ENCODE measurements around the gene TMEM218. TPM values are rescaled to one million over a fixed set of nuclear protein-coding genes. Genes with fewer than 3 reads are reported as not detected.
"Not testable (repeated sequence)": the region's sequence is repeated elsewhere in the genome, so short reads cannot be mapped to it uniquely, and the experiment has no call there.

TMEM218 gene
- total and polyA plus RNA-seq, 9 donors, result 22.3 to 27.1 (median 26.3) TPM

- H3K9me3 ChIP-seq (replicated peaks; ENCODE audit: control insufficient read depth, low read depth, low read length), result no peaks in the 10 kb centered on the region
- no peak overlapping the region for H3K4me3 ChIP-seq (ENCODE audit: low read length)
- DNase-seq, result no peak
- 67% methylated on average over 4 of the region's 4 CpGs for WGBS (ENCODE audit: insufficient coverage)
- peaks cover 9% of the 10 kb centered on the region for H3K4me1 ChIP-seq (ENCODE audit: control insufficient read depth, insufficient read depth, low read length)
- peaks cover 36% of the 10 kb centered on the region for H3K27me3 ChIP-seq (ENCODE audit: control insufficient read depth, insufficient read depth, low read length)
- H3K27ac ChIP-seq (ENCODE audit: low read length), result no peak overlapping the region
- no peaks in the 10 kb centered on the region for H3K36me3 ChIP-seq (ENCODE audit: control insufficient read depth, insufficient read depth, low read length)
Observed at GRCh38 chr11:125061281-125061680, 50.1 kb downstream of the TMEM218 start.

- DNase-seq, result no peak
- peaks cover 2% of the 10 kb centered on the region for H3K4me1 ChIP-seq (ENCODE audit: control insufficient read depth, insufficient read depth, low read length)
- no peak overlapping the region for H3K4me3 ChIP-seq (ENCODE audit: low read length)
- peaks cover 15% of the 10 kb centered on the region for H3K27me3 ChIP-seq (ENCODE audit: control insufficient read depth, insufficient read depth, low read length)
- no peaks in the 10 kb centered on the region for H3K36me3 ChIP-seq (ENCODE audit: control insufficient read depth, insufficient read depth, low read length)
- no peak overlapping the region for H3K27ac ChIP-seq (ENCODE audit: low read length)
- WGBS (ENCODE audit: insufficient coverage), result 86% methylated on average over 1 of the region's 5 CpGs
- no peaks in the 10 kb centered on the region for H3K9me3 ChIP-seq (replicated peaks; ENCODE audit: control insufficient read depth, low read depth, low read length)
Observed at GRCh38 chr11:125057693-125058016, 53.8 kb downstream of the TMEM218 start.

GRCh38 chr11:125056931-125057692 lies 54.3 kb downstream of the TMEM218 start:
- H3K9me3 ChIP-seq (replicated peaks; ENCODE audit: control insufficient read depth, low read depth, low read length), result no peaks in the 10 kb centered on the region
- no peaks in the 10 kb centered on the region for H3K36me3 ChIP-seq (ENCODE audit: control insufficient read depth, insufficient read depth, low read length)
- no peak overlapping the region for H3K27ac ChIP-seq (ENCODE audit: low read length)
- peaks cover 11% of the 10 kb centered on the region for H3K27me3 ChIP-seq (ENCODE audit: control insufficient read depth, insufficient read depth, low read length)
- no peak for DNase-seq
- H3K4me1 ChIP-seq (ENCODE audit: control insufficient read depth, insufficient read depth, low read length), result no peaks in the 10 kb centered on the region
- H3K4me3 ChIP-seq (ENCODE audit: low read length), result no peak overlapping the region
- WGBS (ENCODE audit: insufficient coverage), result 86% methylated on average over 2 of the region's 5 CpGs

- not testable (repeated sequence) for H3K4me3 ChIP-seq (ENCODE audit: low read length)
Observed at GRCh38 chr11:125056111-125056510, 55.3 kb downstream of the TMEM218 start.

GRCh38 chr11:125055107-125055715 lies 56.2 kb downstream of the TMEM218 start:
- Histone ChIP-seq H3K36me3 (ENCODE audit: control insufficient read depth, insufficient read depth, low read length) (no peaks in the 10 kb centered on the region), H3K4me3 (ENCODE audit: low read length) (no peak overlapping the region), H3K27me3 (ENCODE audit: control insufficient read depth, insufficient read depth, low read length) (no peaks in the 10 kb centered on the region), H3K9me3 (replicated peaks; ENCODE audit: control insufficient read depth, low read depth, low read length) (no peaks in the 10 kb centered on the region), H3K27ac (ENCODE audit: low read length) (no peak overlapping the region), H3K4me1 (ENCODE audit: control insufficient read depth, insufficient read depth, low read length) (no peaks in the 10 kb centered on the region)
- no CpG with 5 or more reads among the region's 2 CpGs for WGBS (ENCODE audit: insufficient coverage)
- no peak for DNase-seq

More at GRCh38 chr11:125056111-125056510, 55.3 kb downstream of the TMEM218 start:
- DNase-seq; H3K4me1 ChIP-seq (ENCODE audit: control insufficient read depth, insufficient read depth, low read length); H3K36me3 ChIP-seq (ENCODE audit: control insufficient read depth, insufficient read depth, low read length); H3K27ac ChIP-seq (ENCODE audit: low read length); H3K27me3 ChIP-seq (ENCODE audit: control insufficient read depth, insufficient read depth, low read length); H3K9me3 ChIP-seq (replicated peaks; ENCODE audit: control insufficient read depth, low read depth, low read length): not testable (repeated sequence)
- WGBS (ENCODE audit: insufficient coverage), result 100% methylated on average over 1 of the region's 2 CpGs

- WGBS (ENCODE audit: insufficient coverage), result 56% methylated on average over 1 of the region's 1 CpG
- H3K27me3 ChIP-seq (ENCODE audit: control insufficient read depth, insufficient read depth, low read length), result no peaks in the 10 kb centered on the region
- no peak for DNase-seq
- H3K36me3 ChIP-seq (ENCODE audit: control insufficient read depth, insufficient read depth, low read length), result no peaks in the 10 kb centered on the region
- H3K27ac ChIP-seq (ENCODE audit: low read length), result no peak overlapping the region
- H3K9me3 ChIP-seq (replicated peaks; ENCODE audit: control insufficient read depth, low read depth, low read length), result no peaks in the 10 kb centered on the region
- no peak overlapping the region for H3K4me3 ChIP-seq (ENCODE audit: low read length)
- H3K4me1 ChIP-seq (ENCODE audit: control insufficient read depth, insufficient read depth, low read length), result no peaks in the 10 kb centered on the region
Observed at GRCh38 chr11:125053167-125053566, 58.3 kb downstream of the TMEM218 start.

GRCh38 chr11:125052047-125052446 lies 59.4 kb downstream of the TMEM218 start:
- Histone ChIP-seq H3K9me3 (replicated peaks; ENCODE audit: control insufficient read depth, low read depth, low read length) (no peaks in the 10 kb centered on the region), H3K4me3 (ENCODE audit: low read length) (no peak overlapping the region), H3K4me1 (ENCODE audit: control insufficient read depth, insufficient read depth, low read length) (no peaks in the 10 kb centered on the region), H3K27me3 (ENCODE audit: control insufficient read depth, insufficient read depth, low read length) (no peaks in the 10 kb centered on the region), H3K36me3 (ENCODE audit: control insufficient read depth, insufficient read depth, low read length) (no peaks in the 10 kb centered on the region), H3K27ac (ENCODE audit: low read length) (no peak overlapping the region)
- DNase-seq, result no peak

- WGBS (ENCODE audit: insufficient coverage), result 63% methylated on average over 2 of the region's 4 CpGs
- Histone ChIP-seq H3K27ac (ENCODE audit: low read length) (no peak overlapping the region), H3K27me3 (ENCODE audit: control insufficient read depth, insufficient read depth, low read length) (no peaks in the 10 kb centered on the region), H3K4me1 (ENCODE audit: control insufficient read depth, insufficient read depth, low read length) (no peaks in the 10 kb centered on the region), H3K9me3 (replicated peaks; ENCODE audit: control insufficient read depth, low read depth, low read length) (no peaks in the 10 kb centered on the region), H3K36me3 (ENCODE audit: control insufficient read depth, insufficient read depth, low read length) (no peaks in the 10 kb centered on the region), H3K4me3 (ENCODE audit: low read length) (no peak overlapping the region)
- DNase-seq, result no peak
Observed at GRCh38 chr11:125049164-125049792, 62.1 kb downstream of the TMEM218 start.

Other genes with a start within 250 kb of the TMEM218 start
- 18.5 TPM for gene ROBO3, start 246.2 kb downstream of the TMEM218 start, total RNA-seq
- 10 to 100 TPM; 15.9 to 33.6 (median 26.0) TPM for gene ROBO3, start 246.2 kb downstream of the TMEM218 start, polyA plus RNA-seq (ENCODE audit: insufficient read depth in 1 of 8, insufficient read length in 8 of 8, low replicate concordance in 1 of 8)
- 17.8 TPM for gene ROBO4, start 213.8 kb downstream of the TMEM218 start, total RNA-seq
- gene ROBO4, start 213.8 kb downstream of the TMEM218 start, polyA plus RNA-seq (ENCODE audit: insufficient read depth in 1 of 8, insufficient read length in 8 of 8, low replicate concordance in 1 of 8), result 10 to 100 TPM; 23.8 to 40.7 (median 31.9) TPM
- gene HEPN1, start 192.4 kb downstream of the TMEM218 start, total RNA-seq, result not detected
- gene HEPN1, start 192.4 kb downstream of the TMEM218 start, polyA plus RNA-seq (ENCODE audit: insufficient read depth in 1 of 8, insufficient read length in 8 of 8, low replicate concordance in 1 of 8), result under 1 TPM in 4 of 8 donors, not detected in 4; 0.10 to 0.15 (median 0.12) TPM
- under 0.01 TPM for gene HEPACAM, start 175.6 kb downstream of the TMEM218 start, total RNA-seq
- gene HEPACAM, start 175.6 kb downstream of the TMEM218 start, polyA plus RNA-seq (ENCODE audit: insufficient read depth in 1 of 8, insufficient read length in 8 of 8, low replicate concordance in 1 of 8), result under 1 TPM in 7 of 8 donors, not detected in 1; 0.10 to 0.49 (median 0.19) TPM
- gene CCDC15, start 157.4 kb downstream of the TMEM218 start, total RNA-seq, result 4.0 TPM
- 1 to 10 TPM; 2.3 to 3.6 (median 3.0) TPM for gene CCDC15, start 157.4 kb downstream of the TMEM218 start, polyA plus RNA-seq (ENCODE audit: insufficient read depth in 1 of 8, insufficient read length in 8 of 8, low replicate concordance in 1 of 8)
- gene SLC37A2, start 48.3 kb downstream of the TMEM218 start, total RNA-seq, result 2.6 TPM
- 1 to 10 TPM; 2.4 to 8.4 (median 3.7) TPM for gene SLC37A2, start 48.3 kb downstream of the TMEM218 start, polyA plus RNA-seq (ENCODE audit: insufficient read depth in 1 of 8, insufficient read length in 8 of 8, low replicate concordance in 1 of 8)
- 11.5 TPM for gene PKNOX2, start 53.1 kb upstream of the TMEM218 start, total RNA-seq
- 10 to 100 TPM; 20.8 to 27.8 (median 24.8) TPM for gene PKNOX2, start 53.1 kb upstream of the TMEM218 start, polyA plus RNA-seq (ENCODE audit: insufficient read depth in 1 of 8, insufficient read length in 8 of 8, low replicate concordance in 1 of 8)